Measurements from ENCODE around the gene YIPF3. TPM values are rescaled to one million over a fixed set of nuclear protein-coding genes. Genes with fewer than 3 reads are reported as not detected.
"Not testable (repeated sequence)": the region's sequence is repeated elsewhere in the genome, so short reads cannot be mapped to it uniquely, and the experiment has no call there.

The YIPF3 gene
- total RNA-seq, 1 donor from 2014 or later: 153 TPM

DNA sequence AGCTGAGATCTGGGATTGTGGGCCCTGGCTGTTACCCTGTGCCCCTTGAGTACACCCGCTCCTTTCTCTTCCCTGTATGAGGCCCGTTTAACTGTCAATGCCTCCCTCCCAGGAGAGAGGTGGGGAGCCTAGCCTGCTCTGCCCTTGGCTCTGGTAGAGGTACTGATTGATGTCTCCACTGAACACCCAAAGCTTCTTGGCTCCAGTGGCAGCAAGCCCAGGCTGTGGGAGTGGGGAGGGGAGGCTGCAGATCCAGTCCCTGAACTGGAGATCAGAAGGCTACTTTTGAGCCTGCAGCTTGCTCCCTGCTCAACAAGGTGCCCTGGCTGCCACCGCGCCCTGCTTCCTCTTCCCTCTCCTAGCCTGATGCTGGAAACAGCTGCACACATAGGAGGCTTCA is 14.1 kb downstream of the YIPF3 start:
- Histone ChIP-seq H3K4me3 (ENCODE audit: low read depth, low read length) (no peak overlapping the region), H3K36me3 (ENCODE audit: control insufficient read depth, insufficient read depth, low read length) (peaks cover 3% of the 10 kb centered on the region), H3K27me3 (ENCODE audit: control insufficient read depth, insufficient read depth, low read length) (no peaks in the 10 kb centered on the region)
- TF ChIP-seq, protein P1, sequence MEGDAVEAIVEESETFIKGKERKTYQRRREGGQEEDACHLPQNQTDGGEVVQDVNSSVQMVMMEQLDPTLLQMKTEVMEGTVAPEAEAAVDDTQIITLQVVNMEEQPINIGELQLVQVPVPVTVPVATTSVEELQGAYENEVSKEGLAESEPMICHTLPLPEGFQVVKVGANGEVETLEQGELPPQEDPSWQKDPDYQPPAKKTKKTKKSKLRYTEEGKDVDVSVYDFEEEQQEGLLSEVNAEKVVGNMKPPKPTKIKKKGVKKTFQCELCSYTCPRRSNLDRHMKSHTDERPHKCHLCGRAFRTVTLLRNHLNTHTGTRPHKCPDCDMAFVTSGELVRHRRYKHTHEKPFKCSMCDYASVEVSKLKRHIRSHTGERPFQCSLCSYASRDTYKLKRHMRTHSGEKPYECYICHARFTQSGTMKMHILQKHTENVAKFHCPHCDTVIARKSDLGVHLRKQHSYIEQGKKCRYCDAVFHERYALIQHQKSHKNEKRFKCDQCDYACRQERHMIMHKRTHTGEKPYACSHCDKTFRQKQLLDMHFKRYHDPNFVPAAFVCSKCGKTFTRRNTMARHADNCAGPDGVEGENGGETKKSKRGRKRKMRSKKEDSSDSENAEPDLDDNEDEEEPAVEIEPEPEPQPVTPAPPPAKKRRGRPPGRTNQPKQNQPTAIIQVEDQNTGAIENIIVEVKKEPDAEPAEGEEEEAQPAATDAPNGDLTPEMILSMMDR (IDR thresholded peaks at IDR 0.05; ENCODE audit: insufficient read depth, low read length, poor library complexity, severe bottlenecking): no peak
- no peak for DNase-seq (ENCODE audit: low read depth)

DNA sequence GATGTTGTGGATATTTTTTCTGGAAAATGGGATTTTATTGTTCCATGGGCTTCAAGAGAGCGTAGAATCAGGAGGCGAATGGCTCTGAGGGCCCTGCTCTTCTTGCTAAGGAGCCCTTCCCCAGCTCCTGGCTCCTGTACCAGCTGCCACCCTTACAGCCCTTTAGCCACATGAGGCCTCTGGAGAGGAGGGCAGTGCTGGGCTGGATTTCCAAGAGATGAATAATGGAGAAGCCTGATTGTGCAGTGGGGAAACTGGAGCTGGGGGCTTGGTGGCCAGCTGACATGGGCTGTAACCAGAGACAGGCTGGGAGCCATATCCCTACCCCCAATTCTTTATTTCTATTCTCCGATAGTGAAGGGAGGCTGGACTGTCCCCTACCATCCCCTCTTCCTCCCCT is 15.8 kb downstream of the YIPF3 start:
- H3K36me3 ChIP-seq (ENCODE audit: control insufficient read depth, insufficient read depth, low read length): peaks cover 3% of the 10 kb centered on the region
- H3K27me3 ChIP-seq (ENCODE audit: control insufficient read depth, insufficient read depth, low read length): no peaks in the 10 kb centered on the region
- no peak overlapping the region for H3K4me3 ChIP-seq (ENCODE audit: low read depth, low read length)
- no peak for DNase-seq (ENCODE audit: low read depth)
- TF ChIP-seq, protein P1 (IDR thresholded peaks at IDR 0.05; ENCODE audit: insufficient read depth, low read length, poor library complexity, severe bottlenecking): no peak

DNA sequence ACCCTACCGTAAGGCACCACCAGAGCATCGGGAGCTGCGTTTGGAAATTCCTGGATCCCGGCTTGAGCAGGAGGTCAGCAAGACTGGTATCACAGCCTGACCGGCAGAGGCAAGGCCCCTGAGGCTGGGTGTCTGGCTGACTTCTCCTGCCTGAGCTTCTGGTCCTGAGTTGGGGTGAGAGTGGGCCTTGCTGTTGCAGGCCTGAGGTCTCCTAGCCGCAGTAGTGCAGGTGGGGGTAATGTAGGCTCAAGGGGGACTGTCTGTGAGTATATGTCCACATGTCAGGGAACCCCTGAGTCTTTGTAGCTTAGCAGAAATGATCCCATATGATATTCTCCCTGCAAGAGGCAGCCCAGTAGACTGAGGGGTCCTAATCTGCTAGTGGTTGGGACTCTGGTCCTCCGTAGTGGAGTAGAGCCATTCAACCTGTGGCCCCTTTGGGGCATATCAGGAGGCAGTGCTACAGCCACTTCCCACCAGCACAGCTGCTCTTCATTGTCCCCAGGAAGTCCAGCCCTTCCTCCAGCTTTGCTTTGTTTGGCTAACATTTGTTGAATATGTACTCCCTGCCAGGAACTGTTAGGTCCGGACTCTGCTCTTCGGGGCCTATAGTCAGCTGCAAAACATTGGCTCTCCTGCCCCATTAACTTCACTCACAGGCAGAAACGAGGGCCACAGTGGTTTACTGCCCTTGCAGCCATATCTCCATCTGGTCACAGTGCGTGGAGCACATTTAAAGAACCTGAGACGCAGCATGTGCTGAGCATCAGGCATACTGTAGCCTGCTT is 17.5 kb downstream of the YIPF3 start:
- H3K36me3 ChIP-seq (ENCODE audit: control insufficient read depth, insufficient read depth, low read length): peaks cover 3% of the 10 kb centered on the region
- H3K4me3 ChIP-seq (ENCODE audit: low read depth, low read length): no peak overlapping the region
- DNase-seq (ENCODE audit: low read depth): no peak
- TF ChIP-seq, protein P1 (IDR thresholded peaks at IDR 0.05; ENCODE audit: insufficient read depth, low read length, poor library complexity, severe bottlenecking): no peak
- no peaks in the 10 kb centered on the region for H3K27me3 ChIP-seq (ENCODE audit: control insufficient read depth, insufficient read depth, low read length)

DNA sequence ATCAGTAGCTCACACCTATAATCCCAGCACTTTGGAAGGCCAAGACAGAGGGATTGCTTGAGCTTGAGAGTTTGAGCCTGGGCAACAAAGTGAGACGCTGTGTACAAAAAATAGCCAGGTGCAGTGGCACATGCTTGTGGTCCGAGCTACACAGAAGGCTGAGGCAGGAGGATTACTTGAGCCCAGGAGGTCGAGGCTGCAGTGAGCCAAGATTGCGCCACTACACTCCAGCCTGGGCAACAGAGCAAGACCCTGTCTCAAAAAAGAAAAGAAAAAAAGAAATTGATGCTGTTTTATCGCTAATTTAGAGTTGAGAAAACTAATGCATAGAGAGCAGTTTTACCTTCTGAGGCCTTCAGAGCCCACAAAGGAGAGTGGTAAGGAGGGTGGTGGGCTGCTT is 18.4 kb downstream of the YIPF3 start:
- not testable (repeated sequence) for H3K36me3 ChIP-seq (ENCODE audit: control insufficient read depth, insufficient read depth, low read length); DNase-seq (ENCODE audit: low read depth); H3K4me3 ChIP-seq (ENCODE audit: low read depth, low read length); H3K27me3 ChIP-seq (ENCODE audit: control insufficient read depth, insufficient read depth, low read length)

DNA sequence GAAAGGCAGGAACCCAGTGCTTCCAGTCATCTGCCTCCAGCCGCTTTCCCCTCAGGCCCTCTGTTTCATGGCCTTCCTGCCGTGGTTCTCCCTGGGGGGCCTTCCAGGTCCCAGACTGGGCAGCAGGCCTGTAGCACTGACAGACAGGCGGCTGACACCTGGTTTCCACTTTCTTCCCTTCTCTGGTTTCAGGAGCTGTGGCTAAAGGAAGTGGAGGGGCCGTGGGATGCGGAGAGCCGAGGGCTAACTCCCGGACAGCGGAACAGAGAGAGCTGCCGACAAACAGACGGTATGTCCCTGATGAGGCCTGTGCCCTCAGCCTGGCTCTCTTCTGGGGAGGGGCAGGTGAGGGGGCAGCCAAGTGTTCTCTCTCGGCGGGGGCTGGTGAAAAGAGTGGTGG is 19.0 kb downstream of the YIPF3 start:
- peaks cover 1% of the 10 kb centered on the region for H3K36me3 ChIP-seq (ENCODE audit: control insufficient read depth, insufficient read depth, low read length)
- H3K4me3 ChIP-seq (ENCODE audit: low read depth, low read length): no peak overlapping the region
- TF ChIP-seq, protein P1 (IDR thresholded peaks at IDR 0.05; ENCODE audit: insufficient read depth, low read length, poor library complexity, severe bottlenecking): no peak
- no peaks in the 10 kb centered on the region for H3K27me3 ChIP-seq (ENCODE audit: control insufficient read depth, insufficient read depth, low read length)
- no peak for DNase-seq (ENCODE audit: low read depth)

DNA sequence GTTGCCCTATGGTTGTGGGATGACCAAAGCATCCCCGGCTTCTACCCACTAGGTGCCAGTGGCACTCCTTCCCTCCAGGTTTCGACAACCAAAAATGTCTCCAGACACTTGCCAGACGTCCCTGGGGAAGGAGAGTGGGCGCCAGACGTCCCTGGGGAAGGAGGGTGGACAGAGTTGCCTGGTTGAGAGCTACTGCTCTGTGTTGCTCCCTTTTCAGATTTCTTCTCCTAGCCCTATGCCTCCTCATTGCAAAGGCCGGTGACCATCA is 19.7 kb downstream of the YIPF3 start:
- TF ChIP-seq, protein P1 (IDR thresholded peaks at IDR 0.05; ENCODE audit: insufficient read depth, low read length, poor library complexity, severe bottlenecking): no peak
- H3K4me3 ChIP-seq (ENCODE audit: low read depth, low read length): no peak overlapping the region
- H3K36me3 ChIP-seq (ENCODE audit: control insufficient read depth, insufficient read depth, low read length): peaks cover 1% of the 10 kb centered on the region
- no peak for DNase-seq (ENCODE audit: low read depth)
- no peaks in the 10 kb centered on the region for H3K27me3 ChIP-seq (ENCODE audit: control insufficient read depth, insufficient read depth, low read length)

All from kidney epithelial cell (primary cell).